ENCODE measurements around the gene WWC2.

Gene WWC2

GRCh38 chr4:183124865-183125264 lies 25.8 kb downstream of the WWC2 start:
- in situ Hi-C loops (cut with MboI; ENCODE audit: low pct_unique_long_range_greater_than_20kb, low sequenced_read_pairs, unreplicated experiment), result no loop called here
- no peak for DNase-seq (ENCODE audit: low spot score)
- no peak for TF ChIP-seq CTCF (IDR thresholded peaks at IDR 0.05; ENCODE audit: extremely low read depth, insufficient read depth, missing control alignments)

- TF ChIP-seq CTCF (IDR thresholded peaks at IDR 0.05; ENCODE audit: extremely low read depth, insufficient read depth, missing control alignments), result no peak
- in situ Hi-C loops (cut with MboI; ENCODE audit: low pct_unique_long_range_greater_than_20kb, low sequenced_read_pairs, unreplicated experiment), result no loop called here
- no peak for DNase-seq (ENCODE audit: low spot score)
These were observed 30.1 kb downstream of the WWC2 start for GRCh38 chr4:183129125-183129524.

- no peak for DNase-seq (ENCODE audit: low spot score)
- TF ChIP-seq CTCF (IDR thresholded peaks at IDR 0.05; ENCODE audit: extremely low read depth, insufficient read depth, missing control alignments), result no peak
- in situ Hi-C loops (cut with MboI; ENCODE audit: low pct_unique_long_range_greater_than_20kb, low sequenced_read_pairs, unreplicated experiment), result no loop called here
These were observed 30.6 kb downstream of the WWC2 start for GRCh38 chr4:183129675-183130074.

- no peak for TF ChIP-seq CTCF (IDR thresholded peaks at IDR 0.05; ENCODE audit: extremely low read depth, insufficient read depth, missing control alignments)
- no peak for DNase-seq (ENCODE audit: low spot score)
- in situ Hi-C loops (cut with MboI; ENCODE audit: low pct_unique_long_range_greater_than_20kb, low sequenced_read_pairs, unreplicated experiment), result no loop called here
These were observed 31.5 kb downstream of the WWC2 start for GRCh38 chr4:183130328-183131155.

GRCh38 chr4:183132081-183132480 lies 33.0 kb downstream of the WWC2 start:
- TF ChIP-seq CTCF (IDR thresholded peaks at IDR 0.05; ENCODE audit: extremely low read depth, insufficient read depth, missing control alignments), result no peak
- no peak for DNase-seq (ENCODE audit: low spot score)
- in situ Hi-C loops (cut with MboI; ENCODE audit: low pct_unique_long_range_greater_than_20kb, low sequenced_read_pairs, unreplicated experiment), result no loop called here

- TF ChIP-seq CTCF (IDR thresholded peaks at IDR 0.05; ENCODE audit: extremely low read depth, insufficient read depth, missing control alignments), result no peak
- in situ Hi-C loops (cut with MboI; ENCODE audit: low pct_unique_long_range_greater_than_20kb, low sequenced_read_pairs, unreplicated experiment), result no loop called here
- no peak for DNase-seq (ENCODE audit: low spot score)
These were observed 33.8 kb downstream of the WWC2 start for GRCh38 chr4:183132865-183133264.
